ENCODE data around the gene CDH23. TPM values are rescaled to one million over a fixed set of nuclear protein-coding genes. Genes with fewer than 3 reads are reported as not detected.

The CDH23 gene
- total and polyA plus RNA-seq, 2 experiments from 2014 or later, result 0.08 TPM; not detected in 1

- peaks cover 42% of the 10 kb centered on the region for H3K27me3 ChIP-seq (replicated peaks; ENCODE audit: insufficient read depth)
- WGBS, 2 experiments (ENCODE audit: low coverage in 1 of 2, low lambda C conversion rate in 2 of 2, missing lambda C conversion rate in 2 of 2), result 58 to 62% methylated on average over 9 of the region's 9 CpGs
Observed at GRCh38 chr10:71494980-71495381, 98.3 kb downstream of the CDH23 start.

GRCh38 chr10:71496927-71497762, 100.4 kb downstream of the CDH23 start:
- Histone ChIP-seq H3K27ac (no peak overlapping the region), H3K79me2 (ENCODE audit: insufficient read depth) (no peaks in the 10 kb centered on the region), H3F3A (ENCODE audit: insufficient read depth) (no peaks in the 10 kb centered on the region), H3K4me1 (ENCODE audit: insufficient read depth) (no peaks in the 10 kb centered on the region), H3K9ac (no peak overlapping the region), H3K36me3 (ENCODE audit: low read depth) (no peaks in the 10 kb centered on the region), H3K4me3 (no peak overlapping the region), H4K20me1 (ENCODE audit: insufficient read depth) (no peaks in the 10 kb centered on the region), H2AFZ (no peak overlapping the region), H3K9me3 (ENCODE audit: low read depth) (no peaks in the 10 kb centered on the region), H3K9me2 (ENCODE audit: insufficient read depth) (no peaks in the 10 kb centered on the region), H3K4me2 (ENCODE audit: unreplicated experiment) (no peak overlapping the region), H3K27me3 (replicated peaks; ENCODE audit: insufficient read depth) (peaks cover 42% of the 10 kb centered on the region)
- no peak for DNase-seq
- in situ Hi-C loops (cut with MboI), result no loop called here
- 43 to 49% methylated on average over 14 of the region's 14 CpGs for WGBS, 2 experiments (ENCODE audit: low coverage in 1 of 2, low lambda C conversion rate in 2 of 2, missing lambda C conversion rate in 2 of 2)
- TF ChIP-seq EZH2 (IDR thresholded peaks at IDR 0.05; ENCODE audit: insufficient read depth, poor library complexity, severe bottlenecking), result no peak
- no peak for TF ChIP-seq EZH2phosphoT487 (IDR thresholded peaks at IDR 0.05; ENCODE audit: insufficient read depth, low read depth)

More at GRCh38 chr10:71494980-71495381, 98.3 kb downstream of the CDH23 start:
- H3F3A ChIP-seq (ENCODE audit: insufficient read depth), result no peaks in the 10 kb centered on the region
- no peak overlapping the region for H2AFZ ChIP-seq
- TF ChIP-seq EZH2 (IDR thresholded peaks at IDR 0.05; ENCODE audit: insufficient read depth, poor library complexity, severe bottlenecking), result no peak
- H3K79me2 ChIP-seq (ENCODE audit: insufficient read depth), result no peaks in the 10 kb centered on the region
- no peaks in the 10 kb centered on the region for H3K4me1 ChIP-seq (ENCODE audit: insufficient read depth)
- DNase-seq, result no peak
- H3K9me3 ChIP-seq (ENCODE audit: low read depth), result no peaks in the 10 kb centered on the region
- H3K27ac ChIP-seq, result no peak overlapping the region
- H3K36me3 ChIP-seq (ENCODE audit: low read depth), result no peaks in the 10 kb centered on the region
- H3K9me2 ChIP-seq (ENCODE audit: insufficient read depth), result no peaks in the 10 kb centered on the region
- H3K4me3 ChIP-seq, result no peak overlapping the region
- in situ Hi-C loops (cut with MboI), result no loop called here
- no peak overlapping the region for H3K9ac ChIP-seq
- H3K4me2 ChIP-seq (ENCODE audit: unreplicated experiment), result no peak overlapping the region
- no peaks in the 10 kb centered on the region for H4K20me1 ChIP-seq (ENCODE audit: insufficient read depth)

- Histone ChIP-seq H2AFZ (no peak overlapping the region), H3K36me3 (ENCODE audit: low read depth) (no peaks in the 10 kb centered on the region), H3K4me1 (ENCODE audit: insufficient read depth) (no peaks in the 10 kb centered on the region), H3K9me3 (ENCODE audit: low read depth) (no peaks in the 10 kb centered on the region), H3K4me3 (no peak overlapping the region), H3F3A (ENCODE audit: insufficient read depth) (no peaks in the 10 kb centered on the region), H3K4me2 (ENCODE audit: unreplicated experiment) (no peak overlapping the region), H3K27ac (no peak overlapping the region), H4K20me1 (ENCODE audit: insufficient read depth) (no peaks in the 10 kb centered on the region), H3K79me2 (ENCODE audit: insufficient read depth) (no peaks in the 10 kb centered on the region), H3K27me3 (replicated peaks; ENCODE audit: insufficient read depth) (peaks cover 42% of the 10 kb centered on the region), H3K9me2 (ENCODE audit: insufficient read depth) (no peaks in the 10 kb centered on the region), H3K9ac (no peak overlapping the region)
- WGBS, 2 experiments (ENCODE audit: low coverage in 1 of 2, low lambda C conversion rate in 2 of 2, missing lambda C conversion rate in 2 of 2), result 47 to 48% methylated on average over 9 of the region's 9 CpGs
- in situ Hi-C loops (cut with MboI), result no loop called here
- DNase-seq, result no peak
- TF ChIP-seq EZH2 (IDR thresholded peaks at IDR 0.05; ENCODE audit: insufficient read depth, poor library complexity, severe bottlenecking) (no peak), EZH2phosphoT487 (IDR thresholded peaks at IDR 0.05; ENCODE audit: insufficient read depth, low read depth) (no peak)
Observed at GRCh38 chr10:71497763-71498326, 101.1 kb downstream of the CDH23 start.

- H3K27ac ChIP-seq, result no peak overlapping the region
- H4K20me1 ChIP-seq (ENCODE audit: insufficient read depth), result no peaks in the 10 kb centered on the region
- no peaks in the 10 kb centered on the region for H3K9me2 ChIP-seq (ENCODE audit: insufficient read depth)
- H3K36me3 ChIP-seq (ENCODE audit: low read depth), result no peaks in the 10 kb centered on the region
- no peak for DNase-seq
- TF ChIP-seq EZH2 (IDR thresholded peaks at IDR 0.05; ENCODE audit: insufficient read depth, poor library complexity, severe bottlenecking) (no peak), EZH2phosphoT487 (IDR thresholded peaks at IDR 0.05; ENCODE audit: insufficient read depth, low read depth) (no peak)
- peaks cover 38% of the 10 kb centered on the region for H3K27me3 ChIP-seq (replicated peaks; ENCODE audit: insufficient read depth)
- H3F3A ChIP-seq (ENCODE audit: insufficient read depth), result no peaks in the 10 kb centered on the region
- 74 to 85% methylated on average over 4 of the region's 4 CpGs for WGBS, 2 experiments (ENCODE audit: low coverage in 1 of 2, low lambda C conversion rate in 2 of 2, missing lambda C conversion rate in 2 of 2)
- no peaks in the 10 kb centered on the region for H3K4me1 ChIP-seq (ENCODE audit: insufficient read depth)
- H3K4me3 ChIP-seq, result no peak overlapping the region
- no peaks in the 10 kb centered on the region for H3K79me2 ChIP-seq (ENCODE audit: insufficient read depth)
- no peak overlapping the region for H3K4me2 ChIP-seq (ENCODE audit: unreplicated experiment)
- in situ Hi-C loops (cut with MboI), result no loop called here
- H3K9me3 ChIP-seq (ENCODE audit: low read depth), result no peaks in the 10 kb centered on the region
- no peak overlapping the region for H3K9ac ChIP-seq
- H2AFZ ChIP-seq, result no peak overlapping the region
Observed at GRCh38 chr10:71501402-71501801, 104.7 kb downstream of the CDH23 start.

Data from GM23248 (cell line).